ENCODE results near the gene WDR70. TPM values are rescaled to one million over a fixed set of nuclear protein-coding genes. Genes with fewer than 3 reads are reported as not detected.

The WDR70 gene
- total and polyA plus RNA-seq, 4 donors: 4.0 to 17.7 (median 14.5) TPM

DNA sequence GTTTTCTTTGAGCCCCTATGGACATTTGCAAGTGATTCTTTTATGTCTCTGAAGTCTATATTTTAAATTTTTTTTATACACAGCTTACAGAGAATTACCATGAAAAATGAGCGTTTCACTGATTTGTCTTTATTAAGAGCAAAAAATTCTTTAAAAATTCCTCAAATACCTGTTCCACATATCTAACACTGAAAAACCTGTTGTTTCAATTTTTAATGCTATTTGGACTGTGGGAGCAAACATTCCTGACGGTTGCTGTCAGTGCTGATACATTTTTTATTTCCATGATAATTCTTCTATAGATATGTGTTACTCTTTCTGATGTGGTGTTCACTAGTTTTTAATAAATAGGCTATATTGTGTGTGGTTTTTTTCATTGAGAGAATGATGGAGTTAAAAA, 261.0 kb downstream of the WDR70 start:
- WGBS: 95% methylated on average over 2 of the region's 2 CpGs
- H3K9ac ChIP-seq (ENCODE audit: low read depth in 1 of 2, low read length in 2 of 2): no peak overlapping the region
- H3K36me3 ChIP-seq (ENCODE audit: control insufficient read depth in 4 of 4, insufficient read depth in 3 of 4, low read depth in 1 of 4, low read length in 3 of 4): no peaks in the 10 kb centered on the region
- no peaks in the 10 kb centered on the region for H3K9me3 ChIP-seq (ENCODE audit: control insufficient read depth in 4 of 4, low read length in 3 of 4)
- no peak for DNase-seq (ENCODE audit: low spot score)
- no peak overlapping the region for H3K4me3 ChIP-seq (ENCODE audit: low read depth in 1 of 3, low read length in 3 of 3)
- no peaks in the 10 kb centered on the region for H3K27me3 ChIP-seq (ENCODE audit: control insufficient read depth in 4 of 4, insufficient read depth in 4 of 4, low read length in 3 of 4)
- no peak for TF ChIP-seq ATF3 (IDR thresholded peaks at IDR 0.05)
- no peak for TF ChIP-seq FOXA1 (IDR thresholded peaks at IDR 0.05)
- TF ChIP-seq TAF1 (conservative IDR thresholded peaks at IDR 0.05): no peak
- TF ChIP-seq, protein P1, sequence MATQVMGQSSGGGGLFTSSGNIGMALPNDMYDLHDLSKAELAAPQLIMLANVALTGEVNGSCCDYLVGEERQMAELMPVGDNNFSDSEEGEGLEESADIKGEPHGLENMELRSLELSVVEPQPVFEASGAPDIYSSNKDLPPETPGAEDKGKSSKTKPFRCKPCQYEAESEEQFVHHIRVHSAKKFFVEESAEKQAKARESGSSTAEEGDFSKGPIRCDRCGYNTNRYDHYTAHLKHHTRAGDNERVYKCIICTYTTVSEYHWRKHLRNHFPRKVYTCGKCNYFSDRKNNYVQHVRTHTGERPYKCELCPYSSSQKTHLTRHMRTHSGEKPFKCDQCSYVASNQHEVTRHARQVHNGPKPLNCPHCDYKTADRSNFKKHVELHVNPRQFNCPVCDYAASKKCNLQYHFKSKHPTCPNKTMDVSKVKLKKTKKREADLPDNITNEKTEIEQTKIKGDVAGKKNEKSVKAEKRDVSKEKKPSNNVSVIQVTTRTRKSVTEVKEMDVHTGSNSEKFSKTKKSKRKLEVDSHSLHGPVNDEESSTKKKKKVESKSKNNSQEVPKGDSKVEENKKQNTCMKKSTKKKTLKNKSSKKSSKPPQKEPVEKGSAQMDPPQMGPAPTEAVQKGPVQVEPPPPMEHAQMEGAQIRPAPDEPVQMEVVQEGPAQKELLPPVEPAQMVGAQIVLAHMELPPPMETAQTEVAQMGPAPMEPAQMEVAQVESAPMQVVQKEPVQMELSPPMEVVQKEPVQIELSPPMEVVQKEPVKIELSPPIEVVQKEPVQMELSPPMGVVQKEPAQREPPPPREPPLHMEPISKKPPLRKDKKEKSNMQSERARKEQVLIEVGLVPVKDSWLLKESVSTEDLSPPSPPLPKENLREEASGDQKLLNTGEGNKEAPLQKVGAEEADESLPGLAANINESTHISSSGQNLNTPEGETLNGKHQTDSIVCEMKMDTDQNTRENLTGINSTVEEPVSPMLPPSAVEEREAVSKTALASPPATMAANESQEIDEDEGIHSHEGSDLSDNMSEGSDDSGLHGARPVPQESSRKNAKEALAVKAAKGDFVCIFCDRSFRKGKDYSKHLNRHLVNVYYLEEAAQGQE (IDR thresholded peaks at IDR 0.05): no peak
- TF ChIP-seq HNF4A (conservative IDR thresholded peaks at IDR 0.05): no peak
- no peak for TF ChIP-seq EGR1 (IDR thresholded peaks at IDR 0.05; ENCODE audit: low read depth in 2 of 2)
- no peak for TF ChIP-seq FOXA2 (IDR thresholded peaks at IDR 0.05)
- TF ChIP-seq RAD21 (IDR thresholded peaks at IDR 0.05): no peak
- TF ChIP-seq YY1 (IDR thresholded peaks at IDR 0.05): no peak
- TF ChIP-seq RXRA (IDR thresholded peaks at IDR 0.05): no peak
- no peak for TF ChIP-seq NR2F2 (IDR thresholded peaks at IDR 0.05)
- TF ChIP-seq ZBTB33 (IDR thresholded peaks at IDR 0.05): no peak
- TF ChIP-seq, protein P2, sequence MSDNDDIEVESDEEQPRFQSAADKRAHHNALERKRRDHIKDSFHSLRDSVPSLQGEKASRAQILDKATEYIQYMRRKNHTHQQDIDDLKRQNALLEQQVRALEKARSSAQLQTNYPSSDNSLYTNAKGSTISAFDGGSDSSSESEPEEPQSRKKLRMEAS (IDR thresholded peaks at IDR 0.05): no peak
- TF ChIP-seq GABPA (IDR thresholded peaks at IDR 0.05 in 1 of 2, conservative IDR thresholded peaks at IDR 0.05 in 1 of 2): no peak
- TF ChIP-seq CTCF (IDR thresholded peaks at IDR 0.05; ENCODE audit: low read depth, low read length, missing input control): no peak
- TF ChIP-seq JUND (IDR thresholded peaks at IDR 0.05): no peak
- H3K27ac ChIP-seq (ENCODE audit: low read depth in 1 of 2, low read length in 2 of 2): no peak overlapping the region
- no peaks in the 10 kb centered on the region for H3K4me1 ChIP-seq (ENCODE audit: control insufficient read depth in 4 of 4, insufficient read depth in 4 of 4, low read length in 3 of 4)

DNA sequence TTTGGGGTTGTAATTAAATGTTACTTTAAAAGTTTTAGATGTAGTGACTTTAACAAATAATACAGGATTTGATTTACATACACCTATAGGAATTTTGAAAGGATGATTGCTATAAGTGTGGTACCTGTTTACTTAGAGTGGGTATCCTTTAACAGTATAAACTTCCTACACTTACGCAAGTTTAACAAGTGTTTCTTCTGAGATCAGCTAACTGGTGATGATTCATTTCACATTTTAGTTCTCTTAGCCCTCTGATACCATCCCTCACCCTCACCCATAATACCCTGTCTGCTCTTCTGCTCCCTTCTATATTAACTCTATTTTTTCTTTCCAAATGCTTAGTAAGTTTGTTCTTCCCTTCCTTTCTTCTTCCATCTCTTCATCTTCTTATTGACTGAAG, 262.8 kb downstream of the WDR70 start:
- H3K4me3 ChIP-seq (ENCODE audit: low read depth in 1 of 3, low read length in 3 of 3): no peak overlapping the region
- no peaks in the 10 kb centered on the region for H3K27me3 ChIP-seq (ENCODE audit: control insufficient read depth in 4 of 4, insufficient read depth in 4 of 4, low read length in 3 of 4)
- H3K9ac ChIP-seq (ENCODE audit: low read depth in 1 of 2, low read length in 2 of 2): no peak overlapping the region
- no peaks in the 10 kb centered on the region for H3K9me3 ChIP-seq (ENCODE audit: control insufficient read depth in 4 of 4, low read length in 3 of 4)
- H3K36me3 ChIP-seq (ENCODE audit: control insufficient read depth in 4 of 4, insufficient read depth in 3 of 4, low read depth in 1 of 4, low read length in 3 of 4): no peaks in the 10 kb centered on the region
- WGBS: 97% methylated on average over 1 of the region's 1 CpG
- no peak overlapping the region for H3K27ac ChIP-seq (ENCODE audit: low read depth in 1 of 2, low read length in 2 of 2)
- DNase-seq (ENCODE audit: low spot score): no peak
- H3K4me1 ChIP-seq (ENCODE audit: control insufficient read depth in 4 of 4, insufficient read depth in 4 of 4, low read length in 3 of 4): no peaks in the 10 kb centered on the region
- no peak for TF ChIP-seq FOXA1 (IDR thresholded peaks at IDR 0.05)
- no peak for TF ChIP-seq JUND (IDR thresholded peaks at IDR 0.05)
- no peak for TF ChIP-seq EGR1 (IDR thresholded peaks at IDR 0.05; ENCODE audit: low read depth in 2 of 2)
- TF ChIP-seq TAF1 (conservative IDR thresholded peaks at IDR 0.05): no peak
- TF ChIP-seq ATF3 (IDR thresholded peaks at IDR 0.05): no peak
- no peak for TF ChIP-seq NR2F2 (IDR thresholded peaks at IDR 0.05)
- no peak for TF ChIP-seq HNF4G (IDR thresholded peaks at IDR 0.05)
- TF ChIP-seq GABPA (IDR thresholded peaks at IDR 0.05 in 1 of 2, conservative IDR thresholded peaks at IDR 0.05 in 1 of 2): no peak
- TF ChIP-seq CTCF (IDR thresholded peaks at IDR 0.05; ENCODE audit: low read depth, low read length, missing input control): no peak
- TF ChIP-seq FOXA2 (IDR thresholded peaks at IDR 0.05): no peak
- TF ChIP-seq, protein P1 (IDR thresholded peaks at IDR 0.05): no peak
- no peak for TF ChIP-seq RXRA (IDR thresholded peaks at IDR 0.05)

All from liver (tissue), 9 donors.